Measurements from ENCODE around the gene DCANP1. TPM values are rescaled to one million over a fixed set of nuclear protein-coding genes. Genes with fewer than 3 reads are reported as not detected.
A peak's percentile ranks its signal among the peaks of the same experiment; 100 is the strongest.

Gene DCANP1
- total RNA-seq, 1 donor from 2014 or later = not detected

DNA sequence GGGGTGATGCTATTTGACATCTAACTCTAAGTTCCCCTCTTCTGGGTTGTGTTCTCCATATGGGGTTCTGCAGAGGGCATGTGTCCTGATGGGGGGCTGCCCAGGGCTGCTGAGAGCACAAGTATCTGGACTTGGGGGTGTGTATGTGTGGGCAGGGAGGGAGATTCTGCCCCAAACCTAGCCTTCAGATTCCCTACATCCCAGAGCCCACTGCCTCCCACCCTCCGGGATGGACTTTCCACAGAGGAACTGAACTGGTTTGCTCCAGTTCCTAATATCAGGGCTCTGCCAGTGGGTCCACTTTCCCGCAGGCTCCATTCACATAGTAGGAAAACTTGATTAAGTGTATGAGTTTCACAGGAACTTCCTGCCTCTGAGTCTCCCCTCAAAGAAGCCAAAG, 21.4 kb upstream of the DCANP1 start:
- no peak overlapping the region for H3K9ac ChIP-seq (ENCODE audit: low read depth in 1 of 3, low read length in 3 of 3)
- no peak overlapping the region for H3K27ac ChIP-seq (ENCODE audit: low read depth, low read length)
- no peaks in the 10 kb centered on the region for H3K36me3 ChIP-seq (ENCODE audit: control insufficient read depth in 3 of 3, insufficient read depth in 3 of 3, low read length in 3 of 3)
- H3K27me3 ChIP-seq (ENCODE audit: control insufficient read depth in 3 of 3, insufficient read depth in 3 of 3, low read length in 3 of 3) = peaks cover 20 to 44% (median 39%) of the 10 kb centered on the region in 3 donors
- no peaks in the 10 kb centered on the region for H3K9me3 ChIP-seq (ENCODE audit: control insufficient read depth in 3 of 3, low read length in 3 of 3)
- no peak overlapping the region for H3K4me3 ChIP-seq (ENCODE audit: low read length in 3 of 3)
- peaks cover 4 to 9% (median 4%) of the 10 kb centered on the region in 3 donors for H3K4me1 ChIP-seq (ENCODE audit: control insufficient read depth in 3 of 3, insufficient read depth in 3 of 3, low read length in 3 of 3)

DNA sequence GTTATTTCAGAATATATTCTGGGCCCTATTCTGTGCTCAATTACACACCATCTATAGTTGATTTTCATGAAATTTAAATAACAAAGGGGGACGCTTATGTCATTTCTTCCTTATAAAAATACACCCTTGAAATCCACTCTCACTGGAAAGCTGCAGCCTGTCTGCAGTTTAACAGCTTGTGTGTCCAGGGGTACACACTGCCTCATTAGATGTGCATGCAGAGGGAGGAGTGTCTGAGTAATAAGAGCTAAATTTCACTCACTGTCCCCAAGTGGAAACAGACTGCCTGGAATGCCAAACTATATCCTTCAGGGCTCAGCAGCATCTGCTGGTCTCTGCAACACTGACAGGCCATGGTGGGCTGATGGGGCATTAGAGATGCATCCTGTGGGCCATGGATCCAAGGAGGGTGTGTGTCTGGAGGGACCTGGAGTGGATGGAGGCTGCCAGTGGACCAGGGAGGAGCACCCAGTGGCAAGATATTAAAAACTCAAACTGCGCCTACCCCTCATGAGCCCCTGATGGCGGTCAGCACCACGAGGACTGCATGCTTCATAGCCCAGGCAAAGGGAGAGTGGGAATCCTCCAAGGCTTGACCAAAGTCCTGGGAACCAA, 20.8 kb upstream of the DCANP1 start:
- no peak overlapping the region for H3K9ac ChIP-seq (ENCODE audit: low read depth in 1 of 3, low read length in 3 of 3)
- H3K4me3 ChIP-seq (ENCODE audit: low read length in 3 of 3) = no peak overlapping the region
- H3K27ac ChIP-seq (ENCODE audit: low read depth, low read length) = no peak overlapping the region
- H3K9me3 ChIP-seq (ENCODE audit: control insufficient read depth in 3 of 3, low read length in 3 of 3) = no peaks in the 10 kb centered on the region
- peaks cover 4 to 9% (median 4%) of the 10 kb centered on the region in 3 donors for H3K4me1 ChIP-seq (ENCODE audit: control insufficient read depth in 3 of 3, insufficient read depth in 3 of 3, low read length in 3 of 3)
- H3K36me3 ChIP-seq (ENCODE audit: control insufficient read depth in 3 of 3, insufficient read depth in 3 of 3, low read length in 3 of 3) = no peaks in the 10 kb centered on the region
- peaks cover 20 to 43% (median 37%) of the 10 kb centered on the region in 3 donors for H3K27me3 ChIP-seq (ENCODE audit: control insufficient read depth in 3 of 3, insufficient read depth in 3 of 3, low read length in 3 of 3)

DNA sequence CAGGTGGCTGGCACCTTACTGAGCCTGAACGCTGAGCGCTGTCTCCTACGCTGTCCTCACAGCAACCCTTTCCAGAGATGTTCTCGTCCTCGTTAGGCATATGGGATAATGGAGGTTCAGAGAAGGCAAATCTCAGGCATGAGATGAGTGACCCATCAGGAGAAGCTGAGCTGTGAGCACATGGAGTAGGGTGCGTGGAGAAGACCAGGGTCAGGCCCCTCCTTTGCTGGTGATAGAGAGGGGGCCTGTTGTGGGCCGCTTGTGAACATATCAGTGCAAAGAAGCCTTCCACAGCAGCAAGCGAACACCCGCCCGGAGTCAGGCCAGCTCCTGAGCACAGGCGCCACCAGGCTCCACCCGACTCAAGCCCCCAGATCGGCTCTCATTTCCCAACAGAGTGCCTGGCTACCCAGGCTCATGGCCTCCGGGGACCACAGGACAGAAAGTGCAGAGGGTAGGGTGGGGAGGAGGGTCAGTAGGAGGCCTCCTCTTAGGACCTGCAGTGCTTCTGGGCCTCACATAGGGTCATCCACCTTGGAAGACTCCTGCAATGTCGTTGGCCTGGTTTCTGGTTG, 20.0 kb upstream of the DCANP1 start:
- no peak overlapping the region for H3K9ac ChIP-seq (ENCODE audit: low read depth in 1 of 3, low read length in 3 of 3)
- H3K36me3 ChIP-seq (ENCODE audit: control insufficient read depth in 3 of 3, insufficient read depth in 3 of 3, low read length in 3 of 3) = no peaks in the 10 kb centered on the region
- H3K4me1 ChIP-seq (ENCODE audit: control insufficient read depth in 3 of 3, insufficient read depth in 3 of 3, low read length in 3 of 3) = peaks cover 4 to 9% (median 4%) of the 10 kb centered on the region in 3 donors
- no peak overlapping the region for H3K27ac ChIP-seq (ENCODE audit: low read depth, low read length)
- no peaks in the 10 kb centered on the region for H3K9me3 ChIP-seq (ENCODE audit: control insufficient read depth in 3 of 3, low read length in 3 of 3)
- H3K27me3 ChIP-seq (ENCODE audit: control insufficient read depth in 3 of 3, insufficient read depth in 3 of 3, low read length in 3 of 3) = peaks cover 20 to 42% (median 37%) of the 10 kb centered on the region in 3 donors
- H3K4me3 ChIP-seq (ENCODE audit: low read length in 3 of 3) = no peak overlapping the region

- Histone ChIP-seq H3K27me3 (ENCODE audit: control insufficient read depth in 3 of 3, insufficient read depth in 3 of 3, low read length in 3 of 3) (peaks cover 20 to 38% (median 35%) of the 10 kb centered on the region in 3 donors), H3K36me3 (ENCODE audit: control insufficient read depth in 3 of 3, insufficient read depth in 3 of 3, low read length in 3 of 3) (no peaks in the 10 kb centered on the region)
Measured at GRCh38 chr5:135466178-135467050, 19.3 kb upstream of the DCANP1 start.

DNA sequence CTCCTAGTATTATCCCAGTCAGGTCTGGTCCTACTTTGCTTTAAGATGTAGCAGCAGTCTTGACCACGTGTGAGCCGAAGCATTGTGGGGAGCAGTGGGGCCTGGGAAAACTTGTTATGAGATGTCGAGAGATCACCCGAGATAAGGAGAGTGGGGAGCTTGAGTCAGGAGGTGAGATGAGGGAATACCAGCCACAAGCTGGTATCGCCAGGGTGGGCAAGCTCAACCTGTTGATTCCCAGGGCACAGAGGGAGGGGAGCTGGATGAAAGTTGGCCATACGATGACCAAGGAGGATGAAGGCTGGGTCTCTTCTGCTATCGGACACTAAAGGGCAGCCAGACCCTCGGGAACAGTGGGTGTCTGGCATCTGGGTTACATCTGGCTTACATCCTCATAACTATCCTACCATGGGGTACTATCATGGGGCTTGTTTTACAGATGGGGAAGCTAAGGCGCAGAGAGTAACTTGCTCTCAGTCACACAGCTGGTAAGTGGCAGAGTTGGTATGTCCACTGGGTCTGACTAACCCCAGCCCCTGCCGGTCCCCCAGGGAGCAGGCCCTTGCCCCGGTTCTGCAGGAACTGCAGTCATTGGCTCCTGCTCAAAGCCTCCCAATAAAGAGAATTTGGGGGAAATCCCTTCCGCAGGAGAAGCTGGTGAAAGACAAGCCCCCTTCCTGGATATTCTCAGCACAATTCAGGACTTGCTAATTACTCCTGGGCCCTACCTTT, 18.4 kb upstream of the DCANP1 start:
- peaks cover 4 to 9% (median 4%) of the 10 kb centered on the region in 3 donors for H3K4me1 ChIP-seq (ENCODE audit: control insufficient read depth in 3 of 3, insufficient read depth in 3 of 3, low read length in 3 of 3)
- H3K9me3 ChIP-seq (ENCODE audit: control insufficient read depth in 3 of 3, low read length in 3 of 3) = no peaks in the 10 kb centered on the region
- no peak overlapping the region for H3K27ac ChIP-seq (ENCODE audit: low read depth, low read length)
- H3K27me3 ChIP-seq (ENCODE audit: control insufficient read depth in 3 of 3, insufficient read depth in 3 of 3, low read length in 3 of 3) = peaks cover 20 to 38% (median 35%) of the 10 kb centered on the region in 3 donors
- H3K4me3 ChIP-seq (ENCODE audit: low read length in 3 of 3) = no peak overlapping the region
- H3K36me3 ChIP-seq (ENCODE audit: control insufficient read depth in 3 of 3, insufficient read depth in 3 of 3, low read length in 3 of 3) = no peaks in the 10 kb centered on the region
- H3K9ac ChIP-seq (ENCODE audit: low read depth in 1 of 3, low read length in 3 of 3) = no peak overlapping the region

More at GRCh38 chr5:135466178-135467050, 19.3 kb upstream of the DCANP1 start:
- Histone ChIP-seq H3K9me3 (ENCODE audit: control insufficient read depth in 3 of 3, low read length in 3 of 3) (no peaks in the 10 kb centered on the region), H3K4me3 (ENCODE audit: low read length in 3 of 3) (peak overlapping the region; percentile 56 to 69 (median 56)), H3K4me1 (ENCODE audit: control insufficient read depth in 3 of 3, insufficient read depth in 3 of 3, low read length in 3 of 3) (peaks cover 4 to 9% (median 4%) of the 10 kb centered on the region in 3 donors), H3K9ac (ENCODE audit: low read depth in 1 of 3, low read length in 3 of 3) (peak overlapping the region in 2 of 3 donors; percentile 47 to 71), H3K27ac (ENCODE audit: low read depth, low read length) (no peak overlapping the region)

DNA sequence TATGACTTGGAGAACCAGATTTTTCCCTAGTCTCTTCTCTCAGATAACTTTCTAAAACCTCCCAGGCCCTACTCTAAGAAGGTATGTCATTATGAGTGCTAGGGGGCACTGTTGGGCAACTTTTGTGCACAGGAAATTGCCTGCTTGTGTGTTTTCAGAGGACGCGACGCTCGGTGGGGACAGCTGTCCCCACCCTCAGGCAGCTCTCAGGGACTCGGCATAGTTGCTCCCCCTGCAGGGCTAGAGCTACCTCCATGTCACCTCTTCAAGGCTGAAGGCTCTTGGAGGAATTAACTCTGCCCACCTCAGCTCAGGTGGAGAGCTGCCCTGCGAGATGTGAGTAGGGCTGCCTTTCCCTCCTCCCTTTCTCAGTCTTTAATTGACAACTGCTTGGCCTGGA, 15.2 kb upstream of the DCANP1 start:
- peaks cover 11 to 37% (median 27%) of the 10 kb centered on the region in 3 donors for H3K27me3 ChIP-seq (ENCODE audit: control insufficient read depth in 3 of 3, insufficient read depth in 3 of 3, low read length in 3 of 3)

GRCh38 chr5:135461481-135462151, 14.5 kb upstream of the DCANP1 start:
- no peak overlapping the region for H3K4me3 ChIP-seq (ENCODE audit: low read length in 3 of 3)
- H3K9ac ChIP-seq (ENCODE audit: low read depth in 1 of 3, low read length in 3 of 3) = no peak overlapping the region
- H3K9me3 ChIP-seq (ENCODE audit: control insufficient read depth in 3 of 3, low read length in 3 of 3) = no peaks in the 10 kb centered on the region
- no peak overlapping the region for H3K27ac ChIP-seq (ENCODE audit: low read depth, low read length)
- peaks cover 4 to 13% (median 4%) of the 10 kb centered on the region in 3 donors for H3K4me1 ChIP-seq (ENCODE audit: control insufficient read depth in 3 of 3, insufficient read depth in 3 of 3, low read length in 3 of 3)
- H3K27me3 ChIP-seq (ENCODE audit: control insufficient read depth in 3 of 3, insufficient read depth in 3 of 3, low read length in 3 of 3) = peaks cover 4 to 31% (median 24%) of the 10 kb centered on the region in 3 donors
- no peaks in the 10 kb centered on the region for H3K36me3 ChIP-seq (ENCODE audit: control insufficient read depth in 3 of 3, insufficient read depth in 3 of 3, low read length in 3 of 3)

More for the DNA sequence above, 15.2 kb upstream of the DCANP1 start:
- Histone ChIP-seq H3K36me3 (ENCODE audit: control insufficient read depth in 3 of 3, insufficient read depth in 3 of 3, low read length in 3 of 3) (no peaks in the 10 kb centered on the region), H3K9me3 (ENCODE audit: control insufficient read depth in 3 of 3, low read length in 3 of 3) (no peaks in the 10 kb centered on the region), H3K27ac (ENCODE audit: low read depth, low read length) (no peak overlapping the region), H3K4me3 (ENCODE audit: low read length in 3 of 3) (no peak overlapping the region), H3K9ac (ENCODE audit: low read depth in 1 of 3, low read length in 3 of 3) (no peak overlapping the region), H3K4me1 (ENCODE audit: control insufficient read depth in 3 of 3, insufficient read depth in 3 of 3, low read length in 3 of 3) (peaks cover 4 to 15% (median 4%) of the 10 kb centered on the region in 3 donors)

DNA sequence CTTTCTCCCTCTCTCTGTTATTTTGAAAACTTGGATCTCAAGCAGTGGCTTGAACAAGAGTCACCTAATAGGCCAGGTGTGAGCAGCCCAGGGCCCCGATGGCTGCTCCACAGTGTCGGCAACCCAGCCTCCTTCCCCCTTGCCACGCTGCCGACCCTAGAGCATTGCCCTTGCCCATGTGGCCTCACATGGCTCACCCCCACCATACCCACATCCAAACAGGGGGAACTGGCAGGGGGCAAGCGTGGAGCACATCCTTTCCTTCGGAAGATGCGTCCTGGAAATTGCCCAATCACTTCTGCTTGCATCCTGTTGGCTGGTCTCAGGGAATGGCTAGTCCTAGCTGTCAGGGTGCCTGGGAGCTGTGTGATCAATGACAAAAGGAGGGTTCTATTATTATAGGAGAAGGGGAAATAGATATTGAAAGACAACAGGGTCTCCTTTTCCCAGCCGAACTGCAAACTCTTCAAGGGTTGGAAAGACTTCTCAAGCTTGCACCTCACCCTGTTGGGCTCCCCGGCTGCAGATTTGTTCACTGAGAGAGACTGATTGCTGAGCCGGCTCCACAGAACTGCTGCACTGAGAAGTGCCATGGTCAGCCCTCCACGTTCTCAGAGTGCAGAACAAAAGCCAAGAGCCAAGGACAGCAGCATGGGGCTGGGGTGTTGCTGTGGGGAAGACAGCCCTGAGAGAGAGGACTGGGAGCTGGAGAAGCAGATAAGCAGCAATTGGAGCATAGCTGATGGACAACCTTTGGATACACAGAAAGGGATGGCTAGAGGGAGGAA, 13.3 kb upstream of the DCANP1 start:
- peaks cover 0 to 24% (median 16%) of the 10 kb centered on the region in 3 donors for H3K27me3 ChIP-seq (ENCODE audit: control insufficient read depth in 3 of 3, insufficient read depth in 3 of 3, low read length in 3 of 3)
- H3K9ac ChIP-seq (ENCODE audit: low read depth in 1 of 3, low read length in 3 of 3) = no peak overlapping the region

More for the DNA sequence above, 13.3 kb upstream of the DCANP1 start:
- H3K36me3 ChIP-seq (ENCODE audit: control insufficient read depth in 3 of 3, insufficient read depth in 3 of 3, low read length in 3 of 3) = no peaks in the 10 kb centered on the region
- H3K4me3 ChIP-seq (ENCODE audit: low read length in 3 of 3) = no peak overlapping the region
- no peak overlapping the region for H3K27ac ChIP-seq (ENCODE audit: low read depth, low read length)
- H3K9me3 ChIP-seq (ENCODE audit: control insufficient read depth in 3 of 3, low read length in 3 of 3) = no peaks in the 10 kb centered on the region
- peaks cover 0 to 9% (median 0%) of the 10 kb centered on the region in 3 donors for H3K4me1 ChIP-seq (ENCODE audit: control insufficient read depth in 3 of 3, insufficient read depth in 3 of 3, low read length in 3 of 3)

Data from skeletal muscle tissue (tissue), 4 donors.